Placental epithelial cell (primary cell): Measurements from ENCODE around the gene SYNDIG1L. TPM values are rescaled to one million over a fixed set of nuclear protein-coding genes. Genes with fewer than 3 reads are reported as not detected.

Source experiments
- total RNA-seq: library from RNA; depleted of rRNA; stranded (reverse); fragments of >200 nt; gene quantifications from 2 replicates; pipeline ENCODE4 v1.2.3, GENCODE V29; 2012

The SYNDIG1L gene
- not detected in 2 replicates for total RNA-seq

GRCh38 chr14:74426202-74426582, at the start of gene SYNDIG1L:
Gene SYNDIG1L, minus strand, starts transcription at chr14:74426210. Its CDS starts 16,466 bp downstream, at chr14:74409744.

Other genes with a start within 250 kb of the SYNDIG1L start
- gene VSX2, start 186.8 kb downstream of the SYNDIG1L start, total RNA-seq: not detected in 2 replicates
- gene ABCD4, start 123.3 kb downstream of the SYNDIG1L start, total RNA-seq: 34.1 and 34.2 TPM in 2 replicates
- not detected in 2 replicates for gene VRTN, start 77.7 kb downstream of the SYNDIG1L start, total RNA-seq
- gene NPC2, start 67.1 kb upstream of the SYNDIG1L start, total RNA-seq: 281 and 283 TPM in 2 replicates
- 13.1 and 18.1 TPM in 2 replicates for gene ISCA2, start 67.6 kb upstream of the SYNDIG1L start, total RNA-seq
- gene LTBP2, start 186.0 kb upstream of the SYNDIG1L start, total RNA-seq: 47.9 and 157 TPM in 2 replicates